ENCODE results near the gene FAM200A. TPM values are rescaled to one million over a fixed set of nuclear protein-coding genes. Genes with fewer than 3 reads are reported as not detected.

The FAM200A gene
- total and polyA plus RNA-seq, 2 experiments from 2014 or later = 7.7 to 7.9 TPM

GRCh38 chr7:99576251-99576650 lies 24.3 kb upstream of the FAM200A start:
- ATAC-seq (no peak), DNase-seq (ENCODE audit: low spot score) (peak; percentile 56)
- no peak overlapping the region for H3K4me2 ChIP-seq
- no peak overlapping the region for H3K4me3 Mint-ChIP-seq
- no peak for TF ChIP-seq ETS1 (IDR thresholded peaks at IDR 0.05)
- TF ChIP-seq CREB1 (CRISPR knock-in tag; IDR thresholded peaks at IDR 0.05; ENCODE audit: low read depth) = no peak
- no peak for TF ChIP-seq ZNF114 (CRISPR knock-in tag; IDR thresholded peaks at IDR 0.05)
- H2AFZ ChIP-seq = no peak overlapping the region
- H3K27me3 ChIP-seq (ENCODE audit: insufficient read depth) = no peaks in the 10 kb centered on the region; the same call in 1 of the 2 replicates
- H3K9me2 ChIP-seq (ENCODE audit: insufficient read depth) = no peaks in the 10 kb centered on the region
- H3K9me3 Mint-ChIP-seq = no peaks in the 10 kb centered on the region
- no peak overlapping the region for H3K4me3 ChIP-seq
- H3K27me3 Mint-ChIP-seq (ENCODE audit: insufficient read depth, low read depth, poor library complexity) = peaks cover 4% of the 10 kb centered on the region
- H4K20me1 ChIP-seq (replicated peaks; ENCODE audit: insufficient read depth) = no peaks in the 10 kb centered on the region
- H3F3A ChIP-seq (replicated peaks; ENCODE audit: low read depth) = 0 out of 2 replicates have a peak, but pooled peaks cover 14% of the 10 kb centered on the region
- H3K27ac Mint-ChIP-seq = 0 out of 2 replicates have a peak overlapping the region, but pooled peaks have one; percentile 49
- peaks cover 21% of the 10 kb centered on the region for H3K4me1 Mint-ChIP-seq
- peaks cover 27% of the 10 kb centered on the region for H3K36me3 Mint-ChIP-seq (ENCODE audit: low read depth)
- peaks cover 24% of the 10 kb centered on the region for H3K4me1 ChIP-seq (ENCODE audit: insufficient read depth)
- peaks cover 10% of the 10 kb centered on the region; the same call in 1 of the 2 replicates for H3K36me3 ChIP-seq (ENCODE audit: insufficient read depth)
- no peaks in the 10 kb centered on the region for H3K79me2 ChIP-seq (replicated peaks; ENCODE audit: insufficient read depth)
- H3K27ac ChIP-seq (ENCODE audit: low read depth) = peak overlapping the region; percentile 5

- H3K27ac ChIP-seq (ENCODE audit: low read depth) = no peak overlapping the region
- H3K4me2 ChIP-seq = no peak overlapping the region
- peaks cover 40% of the 10 kb centered on the region for H3K36me3 Mint-ChIP-seq (ENCODE audit: low read depth)
- no peaks in the 10 kb centered on the region for H3K9me2 ChIP-seq (ENCODE audit: insufficient read depth)
- H4K20me1 ChIP-seq (replicated peaks; ENCODE audit: insufficient read depth) = peaks cover 6% of the 10 kb centered on the region; the same call in 1 of the 2 replicates
- H3K27me3 Mint-ChIP-seq (ENCODE audit: insufficient read depth, low read depth, poor library complexity) = no peaks in the 10 kb centered on the region
- H3K27me3 ChIP-seq (ENCODE audit: insufficient read depth) = no peaks in the 10 kb centered on the region
- H2AFZ ChIP-seq = no peak overlapping the region
- peaks cover 19% of the 10 kb centered on the region; the same call in 1 of the 2 replicates for H3K36me3 ChIP-seq (ENCODE audit: insufficient read depth)
- no peak overlapping the region for H3K4me3 Mint-ChIP-seq
- DNase-seq (ENCODE audit: low spot score) (no peak), ATAC-seq (no peak)
- no peaks in the 10 kb centered on the region for H3K9me3 Mint-ChIP-seq
- no peak for TF ChIP-seq EZH2 (IDR thresholded peaks at IDR 0.05; ENCODE audit: low read depth, unreplicated experiment)
- H3K79me2 ChIP-seq (replicated peaks; ENCODE audit: insufficient read depth) = 0 out of 2 replicates have a peak, but pooled peaks cover 6% of the 10 kb centered on the region
- peaks cover 18% of the 10 kb centered on the region for H3K4me1 ChIP-seq (ENCODE audit: insufficient read depth)
- peaks cover 17% of the 10 kb centered on the region; the same call in 2 of the 3 replicates for H3K4me1 Mint-ChIP-seq
- no peaks in the 10 kb centered on the region for H3F3A ChIP-seq (replicated peaks; ENCODE audit: low read depth)
- no peak overlapping the region for H3K4me3 ChIP-seq
- H3K27ac Mint-ChIP-seq = no peak overlapping the region
Measured at GRCh38 chr7:99573257-99573656, 21.3 kb upstream of the FAM200A start.

GRCh38 chr7:99571768-99572167 lies 19.9 kb upstream of the FAM200A start:
- no peak for ATAC-seq
- no peaks in the 10 kb centered on the region for H3F3A ChIP-seq (replicated peaks; ENCODE audit: low read depth)
- H3K79me2 ChIP-seq (replicated peaks; ENCODE audit: insufficient read depth) = 0 out of 2 replicates have a peak, but pooled peaks cover 12% of the 10 kb centered on the region
- H3K27ac ChIP-seq (ENCODE audit: low read depth) = no peak overlapping the region
- H2AFZ ChIP-seq = no peak overlapping the region
- H3K27me3 ChIP-seq (ENCODE audit: insufficient read depth) = no peaks in the 10 kb centered on the region
- Mint-ChIP-seq H3K9me3 (no peaks in the 10 kb centered on the region), H3K4me1 (peaks cover 17% of the 10 kb centered on the region; the same call in 2 of the 3 replicates), H3K27me3 (ENCODE audit: insufficient read depth, low read depth, poor library complexity) (no peaks in the 10 kb centered on the region), H3K27ac (no peak overlapping the region), H3K4me3 (no peak overlapping the region), H3K36me3 (ENCODE audit: low read depth) (peaks cover 40% of the 10 kb centered on the region)
- peaks cover 15% of the 10 kb centered on the region for H3K4me1 ChIP-seq (ENCODE audit: insufficient read depth)
- H3K36me3 ChIP-seq (ENCODE audit: insufficient read depth) = peaks cover 19% of the 10 kb centered on the region; the same call in 1 of the 2 replicates
- no peaks in the 10 kb centered on the region for H3K9me2 ChIP-seq (ENCODE audit: insufficient read depth)
- DNase-seq (ENCODE audit: low spot score) = no peak
- no peak overlapping the region for H3K4me3 ChIP-seq
- no peak overlapping the region for H3K4me2 ChIP-seq
- H4K20me1 ChIP-seq (replicated peaks; ENCODE audit: insufficient read depth) = peaks cover 6% of the 10 kb centered on the region; the same call in 1 of the 2 replicates
- TF ChIP-seq ZNF331 (CRISPR knock-in tag; IDR thresholded peaks at IDR 0.05; ENCODE audit: low read depth) (no peak), ZNF114 (CRISPR knock-in tag; IDR thresholded peaks at IDR 0.05) (no peak), ETS1 (IDR thresholded peaks at IDR 0.05) (no peak), STAT1 (IDR thresholded peaks at IDR 0.05; ENCODE audit: unreplicated experiment) (no peak), POLR2AphosphoS5 (IDR thresholded peaks at IDR 0.05; ENCODE audit: low read depth) (no peak), JUNB (IDR thresholded peaks at IDR 0.05; ENCODE audit: unreplicated experiment) (no peak), EZH2 (IDR thresholded peaks at IDR 0.05; ENCODE audit: low read depth, unreplicated experiment) (no peak), CREB1 (CRISPR knock-in tag; IDR thresholded peaks at IDR 0.05; ENCODE audit: low read depth) (no peak), CTCF (conservative IDR thresholded peaks at IDR 0.05; ENCODE audit: low read depth in 2 of 2) (no peak), NANOG (IDR thresholded peaks at IDR 0.05; ENCODE audit: borderline replicate concordance) (no peak), REST (IDR thresholded peaks at IDR 0.05; ENCODE audit: unreplicated experiment) (no peak)

Data from GM23338 (cell line).